ENCODE results near the gene WDR17.
"Not testable (repeated sequence)": the region's sequence is repeated elsewhere in the genome, so short reads cannot be mapped to it uniquely, and the experiment has no call there.

WDR17 gene

GRCh38 chr4:176207839-176208238, 142.2 kb downstream of the WDR17 start:
- no peak for DNase-seq (ENCODE audit: extremely low read depth, low read depth)
- TF ChIP-seq CTCF (IDR thresholded peaks at IDR 0.05; ENCODE audit: low read depth, low read length, missing control alignments): no peak
- no peak overlapping the region for H3K4me3 ChIP-seq (replicated peaks; ENCODE audit: low read depth, low read length)

- no peak for DNase-seq (ENCODE audit: extremely low read depth, low read depth)
- no peak for TF ChIP-seq CTCF (IDR thresholded peaks at IDR 0.05; ENCODE audit: low read depth, low read length, missing control alignments)
Observed at GRCh38 chr4:176209535-176209934, 143.9 kb downstream of the WDR17 start.

GRCh38 chr4:176210101-176210500, 144.5 kb downstream of the WDR17 start:
- no peak for TF ChIP-seq CTCF (IDR thresholded peaks at IDR 0.05; ENCODE audit: low read depth, low read length, missing control alignments)
- no peak for DNase-seq (ENCODE audit: extremely low read depth, low read depth)
- H3K4me3 ChIP-seq (replicated peaks; ENCODE audit: low read depth, low read length): no peak overlapping the region

More at GRCh38 chr4:176209535-176209934, 143.9 kb downstream of the WDR17 start:
- H3K4me3 ChIP-seq (replicated peaks; ENCODE audit: low read depth, low read length): no peak overlapping the region

- TF ChIP-seq CTCF (IDR thresholded peaks at IDR 0.05; ENCODE audit: low read depth, low read length, missing control alignments): no peak
- no peak overlapping the region for H3K4me3 ChIP-seq (replicated peaks; ENCODE audit: low read depth, low read length)
- DNase-seq (ENCODE audit: extremely low read depth, low read depth): no peak
Observed at GRCh38 chr4:176210579-176211296, 145.1 kb downstream of the WDR17 start.

- DNase-seq (ENCODE audit: extremely low read depth, low read depth); H3K4me3 ChIP-seq (replicated peaks; ENCODE audit: low read depth, low read length): not testable (repeated sequence)
Observed at GRCh38 chr4:176212351-176212750, 146.7 kb downstream of the WDR17 start.

- DNase-seq (ENCODE audit: extremely low read depth, low read depth): no peak
- TF ChIP-seq CTCF (IDR thresholded peaks at IDR 0.05; ENCODE audit: low read depth, low read length, missing control alignments): no peak
Observed at GRCh38 chr4:176217510-176217909, 151.9 kb downstream of the WDR17 start.

GRCh38 chr4:176222149-176222548, 156.5 kb downstream of the WDR17 start:
- TF ChIP-seq CTCF (IDR thresholded peaks at IDR 0.05; ENCODE audit: low read depth, low read length, missing control alignments): no peak
- DNase-seq (ENCODE audit: extremely low read depth, low read depth): no peak
- H3K4me3 ChIP-seq (replicated peaks; ENCODE audit: low read depth, low read length): no peak overlapping the region

More at GRCh38 chr4:176217510-176217909, 151.9 kb downstream of the WDR17 start:
- no peak overlapping the region for H3K4me3 ChIP-seq (replicated peaks; ENCODE audit: low read depth, low read length)

All from HFF-Myc (cell line).